Esophagus muscularis mucosa (tissue), 4 donors: ENCODE measurements around the gene P2RX2. TPM values are rescaled to one million over a fixed set of nuclear protein-coding genes. Genes with fewer than 3 reads are reported as not detected.
A peak's percentile ranks its signal among the peaks of the same experiment; 100 is the strongest.

Experiments used
- DNase-seq: peaks from one replicate; pipeline ENCODE4 v3.0.0-alpha.2; 2017; ENCODE audit errors: extremely low spot score
- H3K27ac ChIP-seq, 4 donors: fragments of 200-600 bp; sonication (generic); replicated peaks in 1 of 4; 1 replicate in 3 of 4; 2 replicates in 1 of 4; pipeline ENCODE4 v1.5.1; 2016 to 2019; ENCODE audit warnings: mild to moderate bottlenecking in 1 of 4
- H3K27me3 ChIP-seq, 4 donors: fragments of 200-600 bp; sonication (generic); one replicate each; pipeline versions ENCODE4 v1.5.1 to v1.6.0; 2016 to 2019
- H3K36me3 ChIP-seq, 4 donors: fragments of 200-600 bp; sonication (generic); one replicate each; pipeline ENCODE4 v1.5.1; 2016 to 2019
- H3K4me1 ChIP-seq, 4 donors: fragments of 200-600 bp; sonication (generic); one replicate each; pipeline ENCODE4 v1.5.1; 2016 to 2019
- H3K4me3 ChIP-seq, 4 donors: fragments of 200-600 bp; sonication (generic); 1 replicate in 2 of 4; 2 replicates in 2 of 4; pipeline ENCODE4 v1.5.1; 2016 to 2019; ENCODE audit warnings: mild to moderate bottlenecking in 4 of 4, moderate library complexity in 1 of 4
- H3K9me3 ChIP-seq, 4 donors: fragments of 200-600 bp; sonication (generic); 1 replicate in 3 of 4; 2 replicates in 1 of 4; pipeline ENCODE4 v1.5.1; 2016 to 2019
- EP300 ChIP-seq: sonication (generic); formaldehyde crosslinking; IDR thresholded peaks from one replicate; pipeline ENCODE4 v1.6.1; 2017; ENCODE audit warnings: antibody characterized with exemption
- POLR2A ChIP-seq: fragments of 450-650 bp; IDR thresholded peaks from one replicate; pipeline ENCODE4 v1.6.1; 2017; ENCODE audit warnings: antibody characterized with exemption, moderate library complexity, mild to moderate bottlenecking, low read depth
- POLR2AphosphoS5 ChIP-seq, 2 donors: sonication (generic); formaldehyde crosslinking; IDR thresholded peaks; one replicate each; pipeline ENCODE4 v1.6.1; 2017; ENCODE audit warnings: antibody characterized with exemption in 2 of 2
- WGBS: methylation state at CpG from one replicate; pipeline ENCODE4 v1.1.5; 2018; 5-methylcytosine and 5-hydroxymethylcytosine counted together
- intact Hi-C: fragments of 100-400 bp; cut with DNase I; formaldehyde crosslinking; loops from one replicate; pipeline ENCODE4 v1.15.1; 2023
- total RNA-seq, 4 donors: library from RNA; depleted of rRNA; stranded (reverse); fragments of >200 nt; gene quantifications; one replicate each; pipeline versions ENCODE4 v1.1.0 to v1.2.1, GENCODE V29; 2016
- TF ChIP-seq, protein P1 (sequence below), 3 experiments: fragments of 200-600 bp in 2 of 3; fragments of 450-650 bp in 1 of 3; sonication (generic) in 2 of 3; IDR thresholded peaks; one replicate each; pipeline ENCODE4 v1.5.1; 2017 to 2019; ENCODE audit warnings: antibody characterized with exemption in 3 of 3, mild to moderate bottlenecking in 2 of 3, moderate library complexity in 1 of 3

Gene P2RX2
- total RNA-seq, result 1 to 10 TPM; 1.7 to 4.1 (median 3.7) TPM

DNA sequence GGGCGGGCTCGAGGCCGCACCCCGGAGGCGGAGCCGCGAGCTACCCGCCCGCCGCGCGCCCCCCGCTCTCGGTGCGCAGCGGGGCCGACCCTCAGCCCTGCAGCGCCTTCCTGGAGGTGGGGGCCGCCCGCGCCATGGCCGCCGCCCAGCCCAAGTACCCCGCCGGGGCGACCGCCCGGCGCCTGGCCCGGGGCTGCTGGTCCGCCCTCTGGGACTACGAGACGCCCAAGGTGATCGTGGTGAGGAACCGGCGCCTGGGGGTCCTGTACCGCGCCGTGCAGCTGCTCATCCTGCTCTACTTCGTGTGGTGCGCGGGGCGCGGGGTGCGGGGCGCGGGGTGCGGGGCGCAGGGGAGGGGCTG, at the start of gene P2RX2:
Gene P2RX2, plus strand, starts transcription at position 94 of the 361 bp plus-strand sequence. Its CDS starts 41 bp downstream, at position 135.
- Histone ChIP-seq H3K27me3 (peaks cover 0 to 64% (median 42%) of the 10 kb centered on the region in 4 donors), H3K4me1 (peaks cover 11 to 47% (median 43%) of the 10 kb centered on the region in 4 donors), H3K27ac (peak within 1 kb of the TSS in 2 of 4 donors; percentile 36 to 48), H3K4me3 (peak within 1 kb of the TSS; percentile 34 to 50 (median 36)), H3K36me3 (peaks cover 0 to 2% (median under 1%) of the 10 kb centered on the region in 4 donors), H3K9me3 (peaks cover 0 to 13% (median 11%) of the 10 kb centered on the region in 4 donors)
- intact Hi-C loops, result loop anchor here (10.0 kb wide), 1 partner anchor 464 kb away; no protein-coding TSS in a partner anchor
- WGBS, result 3% methylated on average over 15 of the region's 49 CpGs
- no peak for DNase-seq
- TF ChIP-seq POLR2AphosphoS5 (IDR thresholded peaks at IDR 0.05), result no peak
- no peak for TF ChIP-seq EP300
- TF ChIP-seq, protein P1, sequence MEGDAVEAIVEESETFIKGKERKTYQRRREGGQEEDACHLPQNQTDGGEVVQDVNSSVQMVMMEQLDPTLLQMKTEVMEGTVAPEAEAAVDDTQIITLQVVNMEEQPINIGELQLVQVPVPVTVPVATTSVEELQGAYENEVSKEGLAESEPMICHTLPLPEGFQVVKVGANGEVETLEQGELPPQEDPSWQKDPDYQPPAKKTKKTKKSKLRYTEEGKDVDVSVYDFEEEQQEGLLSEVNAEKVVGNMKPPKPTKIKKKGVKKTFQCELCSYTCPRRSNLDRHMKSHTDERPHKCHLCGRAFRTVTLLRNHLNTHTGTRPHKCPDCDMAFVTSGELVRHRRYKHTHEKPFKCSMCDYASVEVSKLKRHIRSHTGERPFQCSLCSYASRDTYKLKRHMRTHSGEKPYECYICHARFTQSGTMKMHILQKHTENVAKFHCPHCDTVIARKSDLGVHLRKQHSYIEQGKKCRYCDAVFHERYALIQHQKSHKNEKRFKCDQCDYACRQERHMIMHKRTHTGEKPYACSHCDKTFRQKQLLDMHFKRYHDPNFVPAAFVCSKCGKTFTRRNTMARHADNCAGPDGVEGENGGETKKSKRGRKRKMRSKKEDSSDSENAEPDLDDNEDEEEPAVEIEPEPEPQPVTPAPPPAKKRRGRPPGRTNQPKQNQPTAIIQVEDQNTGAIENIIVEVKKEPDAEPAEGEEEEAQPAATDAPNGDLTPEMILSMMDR (IDR thresholded peaks at IDR 0.05), result no peak
- no peak for TF ChIP-seq POLR2A

DNA sequence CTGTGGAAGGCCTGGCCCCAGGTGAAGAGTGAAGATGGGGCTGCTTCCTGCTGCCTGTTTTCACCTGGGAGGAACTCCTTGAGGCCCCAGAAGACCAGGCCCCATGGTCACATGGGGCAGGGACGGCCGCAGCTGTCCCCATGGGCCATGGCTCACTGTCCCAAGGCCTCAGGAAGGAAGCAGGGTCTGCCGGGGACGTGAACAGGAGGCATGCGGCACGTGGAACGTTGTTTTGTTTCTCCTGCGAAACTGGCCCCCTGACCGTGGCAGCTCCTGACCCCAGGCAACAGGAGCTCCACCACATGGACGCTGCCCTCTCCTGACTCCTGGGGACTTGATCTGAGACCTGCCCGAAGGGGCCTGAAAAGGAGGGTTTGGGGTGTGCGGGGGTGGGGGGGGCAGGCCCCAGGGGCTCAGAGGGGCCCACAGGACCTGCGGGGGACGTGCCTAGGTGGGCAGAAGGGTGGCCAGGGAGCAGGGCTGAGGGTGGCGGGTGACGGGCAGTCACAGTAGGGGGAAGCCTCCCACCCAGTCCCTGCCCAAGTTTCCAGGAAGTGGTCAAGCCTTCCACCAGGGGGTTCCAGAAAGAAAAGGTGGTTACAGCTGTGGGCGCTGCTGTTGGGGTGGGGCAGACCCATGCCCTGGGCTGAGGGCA, 49.6 kb upstream of the P2RX2 start:
- intact Hi-C loops, result no loop called here
- 87% methylated on average over 13 of the region's 17 CpGs for WGBS
- H3K27me3 ChIP-seq, result no peaks in the 10 kb centered on the region
- TF ChIP-seq EP300, result no peak
- no peak for TF ChIP-seq POLR2AphosphoS5 (IDR thresholded peaks at IDR 0.05)
- TF ChIP-seq, protein P1 (IDR thresholded peaks at IDR 0.05), result no peak
- no peak for TF ChIP-seq POLR2A
- DNase-seq, result no peak
- H3K36me3 ChIP-seq, result peaks cover 6 to 88% (median 61%) of the 10 kb centered on the region in 4 donors
- H3K4me1 ChIP-seq, result no peaks in the 10 kb centered on the region
- H3K27ac ChIP-seq, result no peak overlapping the region
- H3K9me3 ChIP-seq, result no peaks in the 10 kb centered on the region
- H3K4me3 ChIP-seq, result no peak overlapping the region

DNA sequence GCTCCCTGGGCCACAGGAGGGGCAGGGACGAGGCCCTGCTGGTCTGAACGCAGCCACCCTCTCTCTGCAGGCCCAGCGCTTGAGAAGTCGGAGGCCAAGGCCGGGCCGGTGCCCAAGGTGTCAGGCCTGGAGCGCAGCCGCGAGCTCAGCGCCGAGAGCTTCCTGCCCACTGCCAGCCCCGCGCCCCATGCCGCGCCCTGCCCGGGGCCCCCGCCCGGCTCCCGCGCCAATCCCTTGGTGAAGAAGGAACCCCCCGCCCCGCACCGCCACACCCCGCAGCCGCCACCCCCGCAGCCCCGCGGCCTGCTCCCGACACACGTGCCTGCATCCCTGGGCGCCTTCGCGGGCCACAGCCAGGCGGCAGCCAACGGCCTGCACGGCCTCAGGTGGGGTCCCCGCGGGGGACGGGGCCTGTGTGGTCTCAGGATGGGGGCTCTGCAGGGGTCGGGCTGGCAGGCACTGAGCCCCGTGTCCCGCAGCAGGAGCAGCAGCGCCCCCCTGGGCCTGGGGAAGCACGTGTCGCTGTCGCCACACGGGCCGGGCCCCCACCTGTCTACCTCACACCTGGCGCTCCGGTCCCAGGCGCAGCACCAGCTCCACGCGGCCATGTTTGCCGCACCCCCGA, 48.6 kb upstream of the P2RX2 start:
- H3K4me3 ChIP-seq, result no peak overlapping the region
- no peaks in the 10 kb centered on the region for H3K27me3 ChIP-seq
- no peaks in the 10 kb centered on the region for H3K9me3 ChIP-seq
- no peak for TF ChIP-seq EP300
- TF ChIP-seq POLR2AphosphoS5 (IDR thresholded peaks at IDR 0.05), result no peak
- no peak for TF ChIP-seq POLR2A
- TF ChIP-seq, protein P1 (IDR thresholded peaks at IDR 0.05), result no peak
- 92% methylated on average over 18 of the region's 55 CpGs for WGBS
- no peak for DNase-seq
- H3K27ac ChIP-seq, result no peak overlapping the region
- intact Hi-C loops, result no loop called here
- no peaks in the 10 kb centered on the region for H3K4me1 ChIP-seq
- peaks cover 14 to 94% (median 71%) of the 10 kb centered on the region in 4 donors for H3K36me3 ChIP-seq

DNA sequence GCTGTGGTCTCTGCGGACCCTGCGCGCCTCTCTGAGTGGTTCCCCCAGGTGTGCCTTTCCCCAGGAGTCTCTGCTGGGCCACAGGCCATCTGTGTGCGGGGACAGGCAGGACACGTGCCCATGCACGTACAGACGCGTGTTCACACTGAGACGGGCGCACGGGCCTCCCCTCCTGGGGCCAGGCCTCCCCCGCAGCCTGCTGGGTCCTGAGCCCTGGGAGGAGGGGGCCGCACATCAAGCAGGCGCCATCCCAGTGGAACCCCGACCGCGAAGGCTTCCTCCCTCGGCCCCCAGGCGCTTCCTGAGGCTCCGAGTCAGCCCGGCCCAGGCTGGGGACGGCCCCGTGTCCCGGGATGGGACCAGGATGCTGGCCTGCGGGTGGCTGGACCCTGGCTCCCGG, 47.9 kb upstream of the P2RX2 start:
- intact Hi-C loops, result no loop called here
- WGBS, result 89% methylated on average over 22 of the region's 26 CpGs
- no peak overlapping the region for H3K27ac ChIP-seq
- no peak for DNase-seq
- no peaks in the 10 kb centered on the region for H3K27me3 ChIP-seq
- no peak overlapping the region for H3K4me3 ChIP-seq
- TF ChIP-seq, protein P1 (IDR thresholded peaks at IDR 0.05), result no peak
- TF ChIP-seq POLR2A (no peak), EP300 (no peak), POLR2AphosphoS5 (IDR thresholded peaks at IDR 0.05) (no peak)
- peaks cover 17 to 94% (median 78%) of the 10 kb centered on the region in 4 donors for H3K36me3 ChIP-seq
- no peaks in the 10 kb centered on the region for H3K4me1 ChIP-seq
- no peaks in the 10 kb centered on the region for H3K9me3 ChIP-seq
